Right cardiac atrium (tissue), 5 donors: Measurements from ENCODE around the gene TIPARP. TPM values are rescaled to one million over a fixed set of nuclear protein-coding genes. Genes with fewer than 3 reads are reported as not detected.
A peak's percentile ranks its signal among the peaks of the same experiment; 100 is the strongest.
"Not testable (repeated sequence)": the region's sequence is repeated elsewhere in the genome, so short reads cannot be mapped to it uniquely, and the experiment has no call there.

Experiments used
- ATAC-seq, 2 donors: fragments of 200-7000 bp; cut with Tn5 transposase; one replicate each; pipeline versions ENCODE4 v1.8.0 to v1.9.1; 2020; ENCODE audit warnings: moderate library complexity in 2 of 2, mild to moderate bottlenecking in 1 of 2
- DNase-seq, 3 donors: peaks; one replicate each; pipeline ENCODE4 v3.0.0-alpha.2; 2020
- H3K27ac ChIP-seq: one replicate; pipeline ENCODE4 v1.5.1; 2013; ENCODE audit warnings: mild to moderate bottlenecking, low read length, control low read depth, moderate library complexity
- H3K27me3 ChIP-seq: one replicate; pipeline ENCODE4 v1.6.1; 2013; ENCODE audit not compliant: control insufficient read depth, insufficient read depth
- H3K4me1 ChIP-seq: one replicate; pipeline ENCODE4 v1.6.1; 2013; ENCODE audit warnings: low read length; ENCODE audit not compliant: control insufficient read depth, insufficient read depth
- H3K4me3 ChIP-seq: one replicate; pipeline ENCODE4 v1.5.1; 2013; ENCODE audit warnings: low read length, control low read depth
- H3K9me3 ChIP-seq: one replicate; pipeline ENCODE4 v1.6.1; 2013; ENCODE audit warnings: low read length; ENCODE audit not compliant: control insufficient read depth
- WGBS: extraction: QIAGEN DNeasy Blood & Tissue Kit; methylation state at CpG from one replicate; pipeline ENCODE4 v1.1.7; 2013; 5-methylcytosine and 5-hydroxymethylcytosine counted together
- intact Hi-C, 4 donors: fragments of 100-400 bp; cut with DNase I; formaldehyde crosslinking; loops; one replicate each; pipeline versions ENCODE4 v1.11.0 to v1.14.0; 2022 to 2023
- polyA plus RNA-seq: library from polyadenylated mRNA; stranded (reverse); fragments of 200-250 nt; gene quantifications from one replicate; pipeline ENCODE4 v1.2.3, GENCODE V29; 2013
- total RNA-seq, 4 donors: library from RNA; stranded (reverse); fragmentation: NEBNext Ultra II Directional; extraction: Animal tissue kit (Norgen Biotek cat#: 25700); gene quantifications; one replicate each; pipeline ENCODE4 v1.2.1, GENCODE V29; 2021
- donor health status: healthy with polysubstance abuse.
- donor health status: DM: no; HTN: yes; CAD: no.
- donor health status: DM: no; HTN: no; CAD: no.
- donor health status: DM: no; HTN: yes; CAD: no; lungs with severe emphysema.
- donor health status: DM: yes; HTN: yes; CAD: no.

Gene TIPARP
- total and polyA plus RNA-seq, 5 donors, result 24.3 to 51.3 (median 40.7) TPM

DNA sequence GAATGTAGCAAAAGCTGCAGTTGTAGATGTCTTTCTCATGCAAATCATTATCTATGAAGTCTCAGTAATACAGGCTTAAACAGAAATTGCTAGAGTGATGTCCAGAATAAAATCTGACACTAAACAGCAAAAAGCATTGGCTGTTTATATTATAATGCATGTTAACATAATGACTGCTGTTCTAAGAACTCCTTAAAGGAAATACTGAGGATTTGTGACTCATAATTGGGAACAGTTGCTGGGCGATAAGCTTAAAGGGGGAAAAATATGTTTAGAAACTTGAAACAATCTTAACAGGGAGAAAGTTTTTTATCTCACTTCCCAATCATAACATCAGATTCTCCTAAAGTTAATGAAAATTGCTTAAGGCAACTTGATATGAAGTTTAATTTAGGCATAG is 17.5 kb downstream of the TIPARP start:
- no peaks in the 10 kb centered on the region for H3K27me3 ChIP-seq
- H3K27ac ChIP-seq, result no peak overlapping the region
- peak overlapping the region; percentile 20 for H3K4me3 ChIP-seq
- peaks cover 4% of the 10 kb centered on the region for H3K4me1 ChIP-seq
- WGBS, result 22% methylated on average over 1 of the region's 1 CpG
- ATAC-seq (peak in 1 of 2 donors; percentile 31), DNase-seq (no peak)
- no peaks in the 10 kb centered on the region for H3K9me3 ChIP-seq
- intact Hi-C loops, result no loop called here

DNA sequence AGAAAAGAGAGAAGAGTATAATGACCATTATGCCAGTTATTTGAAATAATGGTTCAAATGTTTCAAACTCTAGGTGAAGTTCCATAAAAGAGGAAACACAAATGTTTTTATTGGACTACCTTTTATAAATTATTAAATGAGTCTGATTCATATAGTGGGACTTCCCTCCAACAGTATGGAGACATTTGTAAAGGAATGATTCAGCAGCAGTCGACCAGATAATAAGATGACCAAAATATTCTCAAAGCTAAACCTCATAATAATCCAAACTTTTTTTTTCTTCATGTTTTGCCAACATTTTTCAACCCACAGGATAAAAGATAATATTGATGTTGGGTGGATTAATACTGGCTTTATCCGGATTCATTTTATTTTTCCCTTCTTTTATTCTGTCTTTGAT is 18.8 kb downstream of the TIPARP start:
- ATAC-seq (no peak), DNase-seq (no peak)
- Histone ChIP-seq H3K9me3 (no peaks in the 10 kb centered on the region), H3K4me1 (peaks cover 4% of the 10 kb centered on the region), H3K4me3 (no peak overlapping the region), H3K27me3 (no peaks in the 10 kb centered on the region), H3K27ac (no peak overlapping the region)
- 43% methylated on average over 2 of the region's 2 CpGs for WGBS
- intact Hi-C loops, result no loop called here

DNA sequence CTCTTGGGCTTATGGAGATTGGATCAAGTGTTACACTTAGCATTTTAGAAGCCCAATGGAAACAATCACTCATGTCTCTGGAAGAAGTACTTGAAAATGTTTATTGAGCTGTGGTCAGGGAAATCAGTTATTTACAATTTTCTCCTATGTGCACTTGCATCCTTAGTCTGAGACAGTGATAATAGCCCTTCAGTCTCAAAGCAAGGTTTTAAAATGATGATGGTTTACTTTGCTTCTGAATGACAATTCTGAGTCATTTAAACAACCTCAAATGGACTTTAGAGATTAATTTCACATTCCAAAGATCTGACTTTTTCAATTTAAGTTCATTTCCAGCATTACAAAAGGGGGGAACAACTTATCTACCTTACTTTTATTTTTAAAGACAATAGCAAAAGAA is 20.1 kb downstream of the TIPARP start:
- Histone ChIP-seq H3K4me3 (no peak overlapping the region), H3K27me3 (no peaks in the 10 kb centered on the region), H3K4me1 (peaks cover 2% of the 10 kb centered on the region), H3K27ac (no peak overlapping the region), H3K9me3 (no peaks in the 10 kb centered on the region)
- DNase-seq, result no peak
- intact Hi-C loops, result no loop called here
- ATAC-seq, result no peak

DNA sequence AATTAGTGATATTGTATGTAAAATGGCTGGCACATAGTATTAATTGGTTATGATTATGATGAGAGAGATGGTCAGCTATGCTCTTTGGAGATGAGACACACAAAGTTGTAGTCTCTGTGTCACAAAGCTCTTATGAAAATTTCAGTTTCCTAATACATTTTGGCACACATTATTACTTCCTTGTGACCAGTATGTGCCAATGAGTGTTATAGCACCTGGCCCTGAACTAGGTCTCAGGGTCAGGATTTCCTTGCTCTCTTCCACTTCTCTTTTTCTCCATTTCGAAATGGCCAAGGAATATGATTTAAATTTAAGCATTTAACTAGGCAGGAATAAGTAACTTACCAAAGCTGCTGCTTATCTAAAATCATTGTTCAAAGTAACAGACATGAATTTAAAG is 28.0 kb downstream of the TIPARP start:
- H3K4me3 ChIP-seq, result no peak overlapping the region
- intact Hi-C loops, result no loop called here
- no peaks in the 10 kb centered on the region for H3K4me1 ChIP-seq
- H3K27ac ChIP-seq, result no peak overlapping the region
- DNase-seq, result no peak
- no peaks in the 10 kb centered on the region for H3K27me3 ChIP-seq
- 55% methylated on average over 1 of the region's 1 CpG for WGBS
- H3K9me3 ChIP-seq, result no peaks in the 10 kb centered on the region
- ATAC-seq, result peak in 1 of 2 donors; percentile 36

DNA sequence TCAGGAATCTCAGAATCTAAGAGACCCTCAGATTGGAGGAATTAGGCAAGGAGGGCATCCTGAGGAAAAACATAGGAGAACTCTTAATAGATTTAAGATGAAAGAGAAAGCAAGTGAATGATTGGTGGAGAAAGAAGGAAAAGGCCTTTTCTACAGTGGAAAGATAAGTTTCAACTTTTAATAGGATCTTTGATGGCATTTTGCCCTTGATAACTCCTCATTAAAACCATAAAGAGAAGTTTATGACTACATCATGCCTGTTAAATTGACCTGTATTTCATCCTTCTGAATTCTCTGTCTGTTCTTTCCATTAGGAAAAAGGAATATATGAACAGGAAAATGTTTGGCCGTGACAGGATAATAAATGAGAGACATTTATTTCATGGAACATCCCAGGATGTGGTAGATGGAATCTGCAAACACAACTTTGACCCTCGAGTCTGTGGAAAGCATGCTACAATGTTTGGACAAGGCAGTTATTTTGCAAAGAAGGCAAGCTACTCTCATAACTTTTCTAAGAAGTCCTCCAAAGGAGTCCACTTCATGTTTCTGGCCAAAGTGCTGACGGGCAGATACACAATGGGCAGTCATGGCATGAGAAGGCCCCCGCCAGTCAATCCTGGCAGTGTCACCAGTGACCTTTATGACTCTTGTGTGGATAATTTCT is 30.1 kb downstream of the TIPARP start:
- Histone ChIP-seq H3K4me3 (no peak overlapping the region), H3K9me3 (no peaks in the 10 kb centered on the region), H3K27me3 (no peaks in the 10 kb centered on the region), H3K27ac (no peak overlapping the region), H3K4me1 (no peaks in the 10 kb centered on the region)
- intact Hi-C loops, result no loop called here
- ATAC-seq, result no peak
- 88% methylated on average over 4 of the region's 4 CpGs for WGBS
- no peak for DNase-seq

DNA sequence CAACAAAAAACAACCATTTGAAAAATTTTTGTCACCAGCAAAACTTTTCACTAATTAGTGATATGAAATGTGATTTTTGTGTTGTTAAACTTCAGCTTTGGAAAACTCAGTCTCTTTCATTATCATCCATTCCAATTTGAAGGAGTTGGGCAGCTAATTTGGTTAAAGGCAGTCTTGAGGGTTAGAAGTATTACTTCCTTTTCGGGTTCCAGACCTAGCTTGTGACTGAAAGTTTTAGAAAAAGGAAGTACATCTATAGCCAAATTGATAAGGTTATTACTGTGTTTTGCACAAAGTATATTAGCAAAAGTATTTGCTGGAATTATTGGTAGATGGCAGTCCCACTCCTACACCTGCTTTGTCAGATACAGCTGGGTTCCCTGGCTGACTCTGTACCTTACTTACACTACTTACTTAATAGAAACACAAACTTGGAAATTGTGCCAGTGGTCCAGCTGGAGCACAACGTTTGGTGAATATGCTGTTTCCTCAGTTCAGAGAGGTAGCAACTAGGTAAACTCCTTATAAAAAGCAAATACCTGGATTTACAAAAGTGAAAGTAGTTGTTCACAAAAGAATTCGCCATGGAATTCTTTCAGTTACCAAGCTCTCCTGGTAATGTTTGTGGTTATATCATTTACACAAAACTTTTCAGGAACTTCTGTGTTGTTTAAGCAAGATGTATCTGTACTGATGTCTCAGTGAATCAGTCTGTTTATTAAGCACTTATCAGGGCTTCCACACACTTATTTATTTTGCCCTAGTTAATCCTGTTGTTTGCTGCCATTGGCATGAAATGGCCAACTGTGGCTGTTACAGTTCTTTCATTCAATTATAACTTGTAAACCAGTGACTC is 31.6 kb downstream of the TIPARP start:
- H3K9me3 ChIP-seq, result no peaks in the 10 kb centered on the region
- WGBS, result 63% methylated on average over 3 of the region's 3 CpGs
- ATAC-seq (no peak), DNase-seq (no peak)
- H3K27ac ChIP-seq, result no peak overlapping the region
- H3K27me3 ChIP-seq, result no peaks in the 10 kb centered on the region
- no peak overlapping the region for H3K4me3 ChIP-seq
- no peaks in the 10 kb centered on the region for H3K4me1 ChIP-seq
- intact Hi-C loops, result no loop called here

DNA sequence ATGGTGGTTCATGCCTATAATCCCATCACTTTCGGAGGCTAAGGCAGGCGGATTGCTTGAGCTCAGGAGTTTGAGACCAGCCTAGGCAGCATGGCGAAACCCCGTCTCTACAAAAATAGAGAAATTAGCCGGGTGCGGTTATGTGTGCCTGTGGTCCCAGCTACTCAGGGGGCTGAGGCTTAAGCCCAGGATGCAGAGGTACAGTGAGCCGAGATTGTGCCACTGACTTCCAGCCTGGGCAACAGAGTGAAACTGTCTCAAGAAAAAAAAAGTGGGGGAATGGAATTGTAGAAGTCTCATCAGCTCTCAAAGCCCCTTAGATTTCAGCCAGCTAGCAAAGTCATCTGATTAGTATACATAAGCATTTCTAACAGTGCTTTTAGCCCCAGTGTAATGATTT is 33.2 kb downstream of the TIPARP start:
- Histone ChIP-seq H3K27me3 (no peaks in the 10 kb centered on the region), H3K9me3 (no peaks in the 10 kb centered on the region), H3K4me1 (no peaks in the 10 kb centered on the region), H3K4me3 (no peak overlapping the region), H3K27ac (no peak overlapping the region)
- ATAC-seq (no peak), DNase-seq (no peak)
- 96% methylated on average over 7 of the region's 7 CpGs for WGBS
- intact Hi-C loops, result no loop called here

DNA sequence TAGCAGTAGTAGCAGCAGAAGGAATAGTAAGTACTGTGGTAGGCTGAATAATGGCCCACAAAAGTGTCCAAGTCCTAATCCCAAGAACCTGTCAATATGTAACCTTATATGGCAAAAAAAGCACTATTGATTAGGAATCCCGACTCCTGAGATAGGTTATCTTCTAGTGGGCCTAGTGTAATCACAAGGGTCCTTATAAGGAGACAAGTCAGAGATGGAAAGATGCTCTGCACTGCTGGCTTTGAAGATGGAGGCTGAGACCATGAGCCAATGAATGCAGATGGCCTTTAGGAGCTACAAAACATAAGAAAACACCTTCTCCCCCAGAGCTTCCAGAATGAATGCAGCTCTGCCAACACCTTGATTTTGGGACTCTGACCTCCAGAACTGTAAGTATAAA is 36.0 kb downstream of the TIPARP start:
- no peaks in the 10 kb centered on the region for H3K27me3 ChIP-seq
- WGBS, result 61% methylated on average over 1 of the region's 1 CpG
- DNase-seq, result no peak
- no peak overlapping the region for H3K27ac ChIP-seq
- no peaks in the 10 kb centered on the region for H3K9me3 ChIP-seq
- no peak overlapping the region for H3K4me3 ChIP-seq
- H3K4me1 ChIP-seq, result no peaks in the 10 kb centered on the region
- ATAC-seq, result no peak
- intact Hi-C loops, result no loop called here

DNA sequence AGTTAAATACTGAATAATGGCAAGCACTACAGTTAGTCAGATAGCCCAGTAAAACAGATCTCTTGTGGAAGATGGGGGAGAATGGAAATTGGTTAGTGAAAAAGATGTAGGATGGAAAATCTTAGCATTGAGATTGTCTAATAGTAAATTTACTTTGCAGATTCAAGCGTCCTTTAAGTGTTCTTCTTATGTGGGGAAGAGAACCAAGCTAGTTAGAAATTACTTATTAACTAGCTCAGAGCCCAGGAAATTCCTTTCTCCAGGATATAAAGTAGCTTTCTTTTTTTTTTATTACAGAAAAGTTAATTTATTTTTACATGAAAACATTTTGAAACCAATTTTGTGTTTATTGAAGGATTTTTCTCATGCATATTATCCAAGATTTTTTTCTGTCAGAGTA is 36.7 kb downstream of the TIPARP start:
- Histone ChIP-seq H3K4me3 (no peak overlapping the region), H3K27ac (no peak overlapping the region), H3K9me3 (no peaks in the 10 kb centered on the region), H3K4me1 (no peaks in the 10 kb centered on the region), H3K27me3 (no peaks in the 10 kb centered on the region)
- DNase-seq (no peak), ATAC-seq (no peak)
- intact Hi-C loops, result no loop called here
- WGBS, result 92% methylated on average over 1 of the region's 1 CpG

DNA sequence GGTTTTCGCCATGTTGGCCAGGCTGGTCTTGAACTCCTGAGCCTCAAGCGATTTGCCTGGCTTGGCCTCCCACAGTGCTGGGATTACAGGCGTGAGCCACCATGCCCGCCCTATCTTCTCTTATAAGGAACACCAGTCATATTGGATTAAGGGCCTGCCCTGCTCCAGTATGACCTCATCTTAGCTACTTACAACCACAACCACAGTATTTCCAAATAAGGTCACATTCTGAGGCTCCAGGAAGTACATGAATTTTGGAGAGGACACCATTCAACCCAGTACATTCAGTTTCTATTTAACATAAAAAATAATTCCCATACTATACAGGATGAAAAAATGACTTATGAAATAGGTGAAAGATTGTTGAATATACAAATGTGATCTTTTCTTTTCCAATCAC is 37.6 kb downstream of the TIPARP start:
- DNase-seq, H3K27me3 ChIP-seq, H3K4me1 ChIP-seq, H3K4me3 ChIP-seq, H3K9me3 ChIP-seq, intact Hi-C loops, H3K27ac ChIP-seq: not testable (repeated sequence)
- WGBS, result 96% methylated on average over 4 of the region's 4 CpGs
- ATAC-seq, result peak in 1 of 2 donors; percentile 43

DNA sequence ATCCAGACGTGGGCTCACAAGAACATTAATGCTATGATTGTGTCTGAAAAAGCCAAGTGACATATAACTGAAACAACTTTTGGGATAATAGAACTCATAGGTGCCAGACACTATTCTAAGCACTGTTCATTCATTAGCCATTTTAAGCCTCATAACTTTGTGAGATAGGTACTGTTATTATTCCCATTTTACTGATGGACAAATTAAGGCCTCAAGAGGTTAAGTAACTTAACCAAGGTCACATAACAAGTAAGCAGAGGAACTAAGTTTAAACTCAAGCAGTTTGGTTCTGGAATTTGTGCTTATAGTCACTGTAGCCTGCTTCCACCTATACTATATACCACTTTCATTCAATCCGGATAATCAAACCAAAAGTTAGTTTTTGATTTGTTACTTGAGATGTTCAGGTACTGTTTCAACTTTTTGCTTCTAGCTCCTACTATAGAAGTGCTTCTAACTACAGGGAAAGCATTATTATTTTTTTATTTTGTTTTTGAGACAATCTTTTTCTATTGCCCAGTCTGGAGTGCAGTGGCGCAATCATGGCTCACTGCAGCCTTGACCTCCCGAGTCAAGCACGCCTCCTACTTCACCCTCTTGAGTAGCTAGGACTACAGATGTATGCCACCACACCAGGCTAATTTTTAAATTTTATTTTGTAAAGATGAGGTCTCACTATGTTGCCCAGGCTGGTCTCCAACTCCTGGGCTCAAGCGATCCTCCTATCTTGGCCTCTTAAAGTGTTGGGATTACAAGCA is 41.9 kb downstream of the TIPARP start:
- intact Hi-C loops, result no loop called here
- H3K27ac ChIP-seq, result no peak overlapping the region
- 80% methylated on average over 6 of the region's 6 CpGs for WGBS

More for the DNA sequence above, 41.9 kb downstream of the TIPARP start:
- no peaks in the 10 kb centered on the region for H3K27me3 ChIP-seq
- ATAC-seq, result no peak
- no peak for DNase-seq
- H3K4me1 ChIP-seq, result no peaks in the 10 kb centered on the region
- no peaks in the 10 kb centered on the region for H3K9me3 ChIP-seq
- H3K4me3 ChIP-seq, result no peak overlapping the region
